Measurements from ENCODE around the gene PSRC1.

PSRC1 gene

GRCh38 chr1:109243860-109244552 lies 38.9 kb downstream of the PSRC1 start:
- H3K4me1 ChIP-seq (ENCODE audit: control insufficient read depth, low read depth, low read length), result peaks cover 7% of the 10 kb centered on the region
- H3K79me1 ChIP-seq (ENCODE audit: low read length), result no peaks in the 10 kb centered on the region
- H3K56ac ChIP-seq (ENCODE audit: low read length), result no peak overlapping the region
- H4K5ac ChIP-seq (ENCODE audit: low read length), result no peak overlapping the region
- no peak overlapping the region for H3K4ac ChIP-seq (ENCODE audit: low read depth, low read length)
- no peak overlapping the region for H3K18ac ChIP-seq (ENCODE audit: low read length)
- no peak overlapping the region for H3K27ac ChIP-seq (ENCODE audit: low read depth, low read length)
- no peak overlapping the region for H3K9ac ChIP-seq (ENCODE audit: low read length)
- no peak overlapping the region for H2BK5ac ChIP-seq (ENCODE audit: low read length)
- no peak overlapping the region for H3K23ac ChIP-seq (ENCODE audit: low read length)
- H3K79me2 ChIP-seq (ENCODE audit: control insufficient read depth, insufficient read depth, low read length), result no peaks in the 10 kb centered on the region
- WGBS (ENCODE audit: extremely low coverage, insufficient coverage, low lambda C conversion rate), result no CpG with 5 or more reads among the region's 8 CpGs
- H2BK15ac ChIP-seq (replicated peaks; ENCODE audit: low read depth), result no peak overlapping the region
- no peak overlapping the region for H2BK120ac ChIP-seq (ENCODE audit: low read depth, low read length)
- no peak for DNase-seq
- no peak overlapping the region for H3K4me2 ChIP-seq (ENCODE audit: low read length)
- H3K36me3 ChIP-seq (ENCODE audit: control insufficient read depth, insufficient read depth, low read length), result no peaks in the 10 kb centered on the region
- no peak overlapping the region for H3K4me3 ChIP-seq (ENCODE audit: low read length)
- H4K8ac ChIP-seq (ENCODE audit: low read depth, low read length), result no peak overlapping the region
- no peak overlapping the region for H2AK5ac ChIP-seq (ENCODE audit: low read length)
- H3K27me3 ChIP-seq (ENCODE audit: insufficient read depth, low read length, poor library complexity), result no peaks in the 10 kb centered on the region

- H2BK5ac ChIP-seq (ENCODE audit: low read length), result no peak overlapping the region
- no peaks in the 10 kb centered on the region for H3K79me1 ChIP-seq (ENCODE audit: low read length)
- no peaks in the 10 kb centered on the region for H3K79me2 ChIP-seq (ENCODE audit: control insufficient read depth, insufficient read depth, low read length)
- no peak overlapping the region for H2BK120ac ChIP-seq (ENCODE audit: low read depth, low read length)
- H4K8ac ChIP-seq (ENCODE audit: low read depth, low read length), result no peak overlapping the region
- DNase-seq, result no peak
- H2AK5ac ChIP-seq (ENCODE audit: low read length), result no peak overlapping the region
- H3K56ac ChIP-seq (ENCODE audit: low read length), result no peak overlapping the region
- H2BK15ac ChIP-seq (replicated peaks; ENCODE audit: low read depth), result no peak overlapping the region
- H3K4me2 ChIP-seq (ENCODE audit: low read length), result no peak overlapping the region
- no peaks in the 10 kb centered on the region for H3K27me3 ChIP-seq (ENCODE audit: insufficient read depth, low read length, poor library complexity)
- H3K18ac ChIP-seq (ENCODE audit: low read length), result no peak overlapping the region
- H3K27ac ChIP-seq (ENCODE audit: low read depth, low read length), result no peak overlapping the region
- H4K5ac ChIP-seq (ENCODE audit: low read length), result no peak overlapping the region
- H3K23ac ChIP-seq (ENCODE audit: low read length), result no peak overlapping the region
- no peak overlapping the region for H3K4me3 ChIP-seq (ENCODE audit: low read length)
- H3K4me1 ChIP-seq (ENCODE audit: control insufficient read depth, low read depth, low read length), result peaks cover 7% of the 10 kb centered on the region
- H3K9ac ChIP-seq (ENCODE audit: low read length), result no peak overlapping the region
- no peaks in the 10 kb centered on the region for H3K36me3 ChIP-seq (ENCODE audit: control insufficient read depth, insufficient read depth, low read length)
- no peak overlapping the region for H3K4ac ChIP-seq (ENCODE audit: low read depth, low read length)
- no CpG with 5 or more reads among the region's 5 CpGs for WGBS (ENCODE audit: extremely low coverage, insufficient coverage, low lambda C conversion rate)
These were observed 39.7 kb downstream of the PSRC1 start for GRCh38 chr1:109243221-109243620.

GRCh38 chr1:109242387-109242786 lies 40.6 kb downstream of the PSRC1 start:
- no peaks in the 10 kb centered on the region for H3K79me2 ChIP-seq (ENCODE audit: control insufficient read depth, insufficient read depth, low read length)
- no peak overlapping the region for H3K27ac ChIP-seq (ENCODE audit: low read depth, low read length)
- H2AK5ac ChIP-seq (ENCODE audit: low read length), result no peak overlapping the region
- H3K9ac ChIP-seq (ENCODE audit: low read length), result no peak overlapping the region
- H3K27me3 ChIP-seq (ENCODE audit: insufficient read depth, low read length, poor library complexity), result no peaks in the 10 kb centered on the region
- H3K4me3 ChIP-seq (ENCODE audit: low read length), result no peak overlapping the region
- WGBS (ENCODE audit: extremely low coverage, insufficient coverage, low lambda C conversion rate), result no CpG with 5 or more reads among the region's 7 CpGs
- peaks cover 4% of the 10 kb centered on the region for H3K36me3 ChIP-seq (ENCODE audit: control insufficient read depth, insufficient read depth, low read length)
- no peak overlapping the region for H2BK5ac ChIP-seq (ENCODE audit: low read length)
- H3K18ac ChIP-seq (ENCODE audit: low read length), result no peak overlapping the region
- H3K4me1 ChIP-seq (ENCODE audit: control insufficient read depth, low read depth, low read length), result peaks cover 7% of the 10 kb centered on the region
- H4K5ac ChIP-seq (ENCODE audit: low read length), result no peak overlapping the region
- H3K79me1 ChIP-seq (ENCODE audit: low read length), result no peaks in the 10 kb centered on the region
- no peak overlapping the region for H2BK15ac ChIP-seq (replicated peaks; ENCODE audit: low read depth)
- no peak overlapping the region for H4K8ac ChIP-seq (ENCODE audit: low read depth, low read length)
- H3K23ac ChIP-seq (ENCODE audit: low read length), result no peak overlapping the region
- H3K4ac ChIP-seq (ENCODE audit: low read depth, low read length), result no peak overlapping the region
- H3K56ac ChIP-seq (ENCODE audit: low read length), result no peak overlapping the region
- H3K4me2 ChIP-seq (ENCODE audit: low read length), result no peak overlapping the region
- no peak overlapping the region for H2BK120ac ChIP-seq (ENCODE audit: low read depth, low read length)
- no peak for DNase-seq

- Histone ChIP-seq H3K56ac (ENCODE audit: low read length) (no peak overlapping the region), H3K27ac (ENCODE audit: low read depth, low read length) (no peak overlapping the region), H4K5ac (ENCODE audit: low read length) (no peak overlapping the region), H2BK120ac (ENCODE audit: low read depth, low read length) (no peak overlapping the region), H3K23ac (ENCODE audit: low read length) (peak overlapping the region; percentile 31), H3K27me3 (ENCODE audit: insufficient read depth, low read length, poor library complexity) (no peaks in the 10 kb centered on the region), H2BK5ac (ENCODE audit: low read length) (no peak overlapping the region), H3K18ac (ENCODE audit: low read length) (no peak overlapping the region), H3K4ac (ENCODE audit: low read depth, low read length) (no peak overlapping the region), H2BK15ac (replicated peaks; ENCODE audit: low read depth) (no peak overlapping the region), H4K8ac (ENCODE audit: low read depth, low read length) (no peak overlapping the region), H3K79me2 (ENCODE audit: control insufficient read depth, insufficient read depth, low read length) (no peaks in the 10 kb centered on the region), H3K4me3 (ENCODE audit: low read length) (no peak overlapping the region), H3K79me1 (ENCODE audit: low read length) (no peaks in the 10 kb centered on the region), H3K36me3 (ENCODE audit: control insufficient read depth, insufficient read depth, low read length) (peaks cover 6% of the 10 kb centered on the region), H2AK5ac (ENCODE audit: low read length) (no peak overlapping the region), H3K4me2 (ENCODE audit: low read length) (no peak overlapping the region), H3K9ac (ENCODE audit: low read length) (no peak overlapping the region), H3K4me1 (ENCODE audit: control insufficient read depth, low read depth, low read length) (peaks cover 7% of the 10 kb centered on the region)
- no CpG with 5 or more reads among the region's 8 CpGs for WGBS (ENCODE audit: extremely low coverage, insufficient coverage, low lambda C conversion rate)
- peak; percentile 53 for DNase-seq
These were observed 41.1 kb downstream of the PSRC1 start for GRCh38 chr1:109241841-109242345.

- Histone ChIP-seq H3K79me2 (ENCODE audit: control insufficient read depth, insufficient read depth, low read length) (no peaks in the 10 kb centered on the region), H3K4ac (ENCODE audit: low read depth, low read length) (no peak overlapping the region), H2BK15ac (replicated peaks; ENCODE audit: low read depth) (no peak overlapping the region), H4K5ac (ENCODE audit: low read length) (no peak overlapping the region), H3K9ac (ENCODE audit: low read length) (no peak overlapping the region), H2BK5ac (ENCODE audit: low read length) (no peak overlapping the region), H2BK120ac (ENCODE audit: low read depth, low read length) (no peak overlapping the region), H3K79me1 (ENCODE audit: low read length) (no peaks in the 10 kb centered on the region), H3K27ac (ENCODE audit: low read depth, low read length) (no peak overlapping the region), H3K4me2 (ENCODE audit: low read length) (no peak overlapping the region), H3K36me3 (ENCODE audit: control insufficient read depth, insufficient read depth, low read length) (peaks cover 6% of the 10 kb centered on the region), H3K4me1 (ENCODE audit: control insufficient read depth, low read depth, low read length) (peaks cover 7% of the 10 kb centered on the region), H3K56ac (ENCODE audit: low read length) (no peak overlapping the region), H3K4me3 (ENCODE audit: low read length) (no peak overlapping the region), H3K18ac (ENCODE audit: low read length) (no peak overlapping the region), H3K27me3 (ENCODE audit: insufficient read depth, low read length, poor library complexity) (no peaks in the 10 kb centered on the region), H3K23ac (ENCODE audit: low read length) (no peak overlapping the region), H4K8ac (ENCODE audit: low read depth, low read length) (no peak overlapping the region), H2AK5ac (ENCODE audit: low read length) (no peak overlapping the region)
- peak; percentile 66 for DNase-seq
- WGBS (ENCODE audit: extremely low coverage, insufficient coverage, low lambda C conversion rate), result no CpG with 5 or more reads among the region's 6 CpGs
These were observed 41.6 kb downstream of the PSRC1 start for GRCh38 chr1:109241344-109241743.

Measured in mesendoderm (in vitro differentiated cells).